GM12873 (cell line): ENCODE results near the gene MBNL1.

Source experiments
- TF ChIP-seq, protein P1 (sequence below): IDR thresholded peaks from 2 replicates; pipeline ENCODE4 v1.5.1; 2012; ENCODE audit warnings: low read depth, mild to moderate bottlenecking, moderate library complexity, low read length, control low read depth; ENCODE audit not compliant: insufficient read depth; ENCODE audit errors: missing control alignments

The MBNL1 gene

DNA sequence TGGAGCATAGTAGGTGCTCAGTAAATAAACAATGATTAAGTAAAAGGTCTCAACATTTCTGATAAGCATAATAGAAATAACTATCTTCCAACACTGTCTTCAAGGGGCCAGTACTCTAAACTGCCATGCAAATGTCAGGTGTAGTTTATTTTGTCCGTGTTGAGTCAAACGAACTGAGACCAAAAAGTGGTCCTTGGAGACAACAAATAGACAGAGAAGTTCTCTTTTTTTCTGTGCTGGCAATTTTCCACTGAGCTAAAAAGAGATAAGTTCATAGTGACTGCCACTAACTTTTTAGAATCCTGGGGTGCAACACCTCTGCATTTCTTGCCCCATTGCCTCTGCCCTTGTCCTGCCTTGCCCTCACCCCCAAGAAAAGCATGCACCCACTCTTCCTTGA, 14.7 kb upstream of the MBNL1 start:
- TF ChIP-seq, protein P1, sequence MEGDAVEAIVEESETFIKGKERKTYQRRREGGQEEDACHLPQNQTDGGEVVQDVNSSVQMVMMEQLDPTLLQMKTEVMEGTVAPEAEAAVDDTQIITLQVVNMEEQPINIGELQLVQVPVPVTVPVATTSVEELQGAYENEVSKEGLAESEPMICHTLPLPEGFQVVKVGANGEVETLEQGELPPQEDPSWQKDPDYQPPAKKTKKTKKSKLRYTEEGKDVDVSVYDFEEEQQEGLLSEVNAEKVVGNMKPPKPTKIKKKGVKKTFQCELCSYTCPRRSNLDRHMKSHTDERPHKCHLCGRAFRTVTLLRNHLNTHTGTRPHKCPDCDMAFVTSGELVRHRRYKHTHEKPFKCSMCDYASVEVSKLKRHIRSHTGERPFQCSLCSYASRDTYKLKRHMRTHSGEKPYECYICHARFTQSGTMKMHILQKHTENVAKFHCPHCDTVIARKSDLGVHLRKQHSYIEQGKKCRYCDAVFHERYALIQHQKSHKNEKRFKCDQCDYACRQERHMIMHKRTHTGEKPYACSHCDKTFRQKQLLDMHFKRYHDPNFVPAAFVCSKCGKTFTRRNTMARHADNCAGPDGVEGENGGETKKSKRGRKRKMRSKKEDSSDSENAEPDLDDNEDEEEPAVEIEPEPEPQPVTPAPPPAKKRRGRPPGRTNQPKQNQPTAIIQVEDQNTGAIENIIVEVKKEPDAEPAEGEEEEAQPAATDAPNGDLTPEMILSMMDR: no peak

DNA sequence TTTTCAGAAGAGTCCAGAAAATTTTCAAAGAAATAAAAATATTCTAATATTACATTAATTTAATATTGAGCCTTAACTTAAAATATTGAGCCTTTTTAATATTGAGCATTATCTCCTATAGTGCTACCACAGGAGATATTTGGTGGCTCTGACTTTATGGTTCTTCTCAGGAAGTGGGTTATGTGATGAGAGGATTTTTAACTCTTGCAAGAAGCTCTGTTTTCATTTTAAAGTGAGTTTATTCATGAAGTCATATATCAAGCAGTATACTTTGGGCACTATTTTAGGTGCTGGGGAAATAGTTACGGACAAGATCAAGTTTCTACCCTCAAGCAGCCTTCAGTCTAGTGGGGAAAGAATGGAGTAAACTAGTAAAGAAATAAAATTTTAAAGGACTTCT, 13.4 kb upstream of the MBNL1 start:
- TF ChIP-seq, protein P1: no peak

DNA sequence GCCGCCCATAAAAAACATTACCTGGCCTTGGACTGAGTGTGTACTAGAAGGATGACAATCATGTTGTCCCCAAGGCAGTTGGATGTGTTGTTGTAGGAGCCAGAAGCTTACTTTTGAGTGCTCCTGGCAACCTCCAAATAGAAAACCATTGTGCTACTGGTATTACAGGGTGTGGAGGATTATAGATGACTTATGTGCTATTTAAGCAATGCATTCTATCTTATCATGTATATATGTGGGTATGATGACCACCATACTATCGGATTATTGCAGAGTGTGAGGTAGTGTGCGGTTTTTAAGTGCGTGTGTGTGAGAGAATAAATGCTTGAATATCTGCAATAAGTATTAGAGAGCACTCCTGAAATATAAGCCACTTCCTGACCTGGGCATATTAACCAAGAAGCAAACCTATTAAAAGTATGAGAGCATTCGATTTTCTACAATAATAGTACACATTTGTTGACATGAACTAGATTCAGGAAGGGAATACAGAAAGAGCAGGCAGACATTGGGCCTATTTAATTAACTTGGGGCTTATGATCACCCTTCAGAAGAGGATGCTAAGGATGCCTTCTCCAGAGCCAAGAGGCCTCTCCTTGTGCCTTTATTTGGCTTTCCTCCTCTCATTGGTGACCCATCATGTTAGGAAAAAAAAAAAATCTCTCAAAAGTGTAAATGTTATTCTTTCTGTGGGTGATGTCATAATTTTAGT, 11.7 kb upstream of the MBNL1 start:
- TF ChIP-seq, protein P1: no peak

DNA sequence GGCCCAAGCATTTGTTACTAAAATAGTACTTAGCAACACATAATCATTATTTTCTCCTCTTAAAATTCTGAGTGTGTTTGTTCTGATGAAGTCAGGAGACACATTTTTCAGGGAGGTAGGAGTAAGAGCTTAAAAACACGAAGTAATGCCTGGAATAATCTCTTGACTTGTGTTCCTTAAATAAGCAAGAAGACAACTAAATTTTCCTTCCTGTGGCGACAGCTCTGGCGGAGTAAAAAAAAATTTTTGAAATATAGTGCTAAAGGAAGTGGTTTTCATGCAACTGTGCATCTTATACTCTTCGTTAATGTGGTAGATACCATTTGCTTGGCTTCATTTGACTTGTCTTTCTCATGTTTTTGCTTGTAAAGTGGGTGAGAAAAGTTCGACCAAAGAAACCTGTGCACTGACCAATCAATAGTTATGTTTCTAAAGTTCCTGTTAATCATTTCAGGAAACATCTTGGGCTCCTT, 11.1 kb upstream of the MBNL1 start:
- TF ChIP-seq, protein P1: no peak

DNA sequence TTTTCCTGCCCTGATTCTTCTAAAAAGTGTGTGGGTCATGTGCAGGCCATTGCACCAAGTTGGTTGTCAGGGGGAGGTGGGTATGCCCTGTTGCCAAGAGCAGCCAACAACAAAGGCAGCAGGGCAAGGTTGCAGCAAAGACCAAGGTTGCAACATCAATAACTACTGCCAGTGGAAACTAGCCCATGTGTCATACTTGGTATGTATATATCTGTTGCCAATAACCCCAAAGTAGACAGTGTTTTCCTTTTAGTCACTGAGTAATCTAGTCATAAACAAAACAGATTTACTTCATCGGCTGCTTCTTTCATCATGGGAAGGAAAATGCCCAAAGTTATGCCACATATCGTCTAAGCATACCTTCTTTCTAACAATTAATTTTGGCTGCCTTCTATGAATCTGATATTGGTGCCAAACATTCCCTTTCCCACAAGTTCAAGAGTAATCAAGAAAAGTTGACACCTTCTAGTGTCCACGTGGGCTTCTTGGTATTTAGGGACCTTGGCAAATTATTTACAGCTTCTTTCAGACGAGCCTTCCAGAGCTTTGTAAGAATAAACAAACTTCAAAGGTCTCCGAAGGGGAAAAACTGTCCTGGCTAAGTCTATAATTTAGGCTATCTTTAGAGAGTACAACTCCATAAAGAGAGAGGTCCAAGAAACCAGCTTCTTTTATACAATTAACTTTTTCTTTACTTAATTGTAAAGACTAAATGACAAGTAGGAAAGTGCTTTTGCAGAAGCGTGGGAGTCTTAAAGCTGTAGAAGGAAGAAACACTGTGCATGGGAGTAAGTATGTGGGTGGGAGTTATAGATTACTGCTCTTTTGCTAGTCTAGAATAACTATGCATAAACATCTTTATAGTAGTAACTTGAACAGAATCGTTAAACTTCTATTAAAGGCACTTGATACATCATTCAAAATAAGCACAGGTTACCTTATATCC, 10.0 kb upstream of the MBNL1 start:
- TF ChIP-seq, protein P1: no peak

DNA sequence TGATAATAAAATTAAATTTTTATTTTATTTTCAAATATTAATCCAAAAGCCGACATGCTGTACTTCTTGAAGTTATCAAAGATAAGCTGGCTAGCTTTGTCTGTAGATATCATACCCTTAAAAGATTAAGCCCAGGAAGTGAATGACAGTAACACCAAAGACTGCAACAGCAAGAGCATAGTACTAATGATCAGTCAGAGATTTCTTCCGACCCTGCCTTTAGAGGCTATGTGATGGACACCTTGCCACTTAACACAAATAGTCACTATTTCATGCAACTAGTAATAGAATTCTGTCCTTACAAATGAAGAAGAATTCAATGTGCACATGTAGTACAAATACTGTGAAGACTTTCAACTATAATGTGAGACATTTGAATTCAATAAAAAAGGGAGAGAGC, 9.3 kb upstream of the MBNL1 start:
- TF ChIP-seq, protein P1: no peak

DNA sequence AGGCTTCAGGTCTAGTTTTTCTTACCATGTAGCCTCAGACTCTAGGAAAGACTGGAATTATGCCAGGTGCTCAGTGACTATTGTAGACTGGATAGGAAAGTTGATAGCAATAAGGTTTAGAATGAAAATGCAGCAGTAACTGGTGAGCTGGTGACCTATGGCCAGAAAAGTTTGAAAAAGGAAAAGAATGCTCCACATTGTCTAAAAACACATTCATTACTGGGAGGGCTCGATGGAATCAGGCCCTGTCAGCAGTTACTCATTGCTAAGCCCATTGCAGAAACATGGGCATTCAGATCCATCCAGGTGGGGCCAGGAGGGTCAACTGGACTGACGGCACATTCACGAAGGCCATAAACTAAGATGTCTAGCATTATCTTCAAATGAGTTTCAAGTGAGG, 8.7 kb upstream of the MBNL1 start:
- TF ChIP-seq, protein P1: no peak
